Neural progenitor cell (in vitro differentiated cells): ENCODE measurements around the gene BAIAP2.

Source experiments
- CTCF ChIP-seq: fragments of 200-600 bp; sonication (generic); IDR thresholded peaks from 2 replicates; pipeline ENCODE4 v1.5.1; 2017; ENCODE audit warnings: antibody characterized with exemption, mild to moderate bottlenecking
- EZH2 ChIP-seq: fragments of 200-600 bp; sonication (generic); IDR thresholded peaks from 2 replicates; pipeline ENCODE4 v1.6.1; 2017; ENCODE audit warnings: antibody characterized with exemption, mild to moderate bottlenecking, moderate library complexity
- EZH2phosphoT487 ChIP-seq: fragments of 200-600 bp; sonication (generic); IDR thresholded peaks from 2 replicates; pipeline ENCODE4 v1.6.1; 2017; ENCODE audit warnings: antibody characterized with exemption

- TF ChIP-seq CTCF, result no peak
- no peak for TF ChIP-seq EZH2
- no peak for TF ChIP-seq EZH2phosphoT487
These were observed 128.2 kb downstream of the BAIAP2 start for GRCh38 chr17:81163051-81163695.
